SK-N-SH (cell line): Measurements from ENCODE around the gene POLN.

ENCODE experiments used
- POLR2AphosphoS5 ChIP-seq: IDR thresholded peaks from 2 replicates; pipeline ENCODE4 v1.6.1; 2012; ENCODE audit warnings: low read depth, low read length
- SIN3A ChIP-seq: IDR thresholded peaks from 2 replicates; pipeline ENCODE4 v1.6.1; 2012; ENCODE audit warnings: low read depth, mild to moderate bottlenecking, low read length, moderate library complexity, borderline replicate concordance
- TF ChIP-seq, protein P1 (sequence below): fragments of 200-600 bp; sonication (generic); IDR thresholded peaks from 2 replicates; pipeline ENCODE4 v1.6.1; 2017; ENCODE audit warnings: antibody characterized with exemption, mild to moderate bottlenecking, moderate library complexity

DNA sequence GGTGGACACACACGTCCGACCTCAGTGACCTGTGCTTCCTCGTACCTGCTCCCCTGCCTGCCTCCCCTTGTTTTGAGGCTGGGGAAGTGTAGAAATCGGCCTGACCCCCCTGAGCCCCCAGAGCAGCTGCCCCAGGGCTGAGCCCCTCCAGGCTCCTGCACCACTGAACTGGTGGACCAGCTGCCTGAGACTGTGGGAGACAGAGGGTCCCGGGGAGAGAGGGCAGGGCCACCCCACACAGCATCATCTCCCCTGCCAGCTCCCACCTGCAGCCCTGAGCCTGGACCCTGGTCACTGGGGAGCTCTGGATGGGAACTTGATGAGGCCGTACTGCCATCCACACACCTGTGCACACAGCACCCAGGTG lies 197.8 kb downstream of the POLN start:
- TF ChIP-seq POLR2AphosphoS5 (no peak), SIN3A (no peak)
- TF ChIP-seq, protein P1, sequence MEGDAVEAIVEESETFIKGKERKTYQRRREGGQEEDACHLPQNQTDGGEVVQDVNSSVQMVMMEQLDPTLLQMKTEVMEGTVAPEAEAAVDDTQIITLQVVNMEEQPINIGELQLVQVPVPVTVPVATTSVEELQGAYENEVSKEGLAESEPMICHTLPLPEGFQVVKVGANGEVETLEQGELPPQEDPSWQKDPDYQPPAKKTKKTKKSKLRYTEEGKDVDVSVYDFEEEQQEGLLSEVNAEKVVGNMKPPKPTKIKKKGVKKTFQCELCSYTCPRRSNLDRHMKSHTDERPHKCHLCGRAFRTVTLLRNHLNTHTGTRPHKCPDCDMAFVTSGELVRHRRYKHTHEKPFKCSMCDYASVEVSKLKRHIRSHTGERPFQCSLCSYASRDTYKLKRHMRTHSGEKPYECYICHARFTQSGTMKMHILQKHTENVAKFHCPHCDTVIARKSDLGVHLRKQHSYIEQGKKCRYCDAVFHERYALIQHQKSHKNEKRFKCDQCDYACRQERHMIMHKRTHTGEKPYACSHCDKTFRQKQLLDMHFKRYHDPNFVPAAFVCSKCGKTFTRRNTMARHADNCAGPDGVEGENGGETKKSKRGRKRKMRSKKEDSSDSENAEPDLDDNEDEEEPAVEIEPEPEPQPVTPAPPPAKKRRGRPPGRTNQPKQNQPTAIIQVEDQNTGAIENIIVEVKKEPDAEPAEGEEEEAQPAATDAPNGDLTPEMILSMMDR = no peak
